Fibroblast of gingiva (primary cell): Measurements from ENCODE around the gene BCL11B.
A peak's percentile ranks its signal among the peaks of the same experiment; 100 is the strongest.

Experiments used
- DNase-seq: peaks from one replicate; pipeline ENCODE4 v3.0.0-alpha.2; 2011; ENCODE audit warnings: low read depth

BCL11B gene

DNA sequence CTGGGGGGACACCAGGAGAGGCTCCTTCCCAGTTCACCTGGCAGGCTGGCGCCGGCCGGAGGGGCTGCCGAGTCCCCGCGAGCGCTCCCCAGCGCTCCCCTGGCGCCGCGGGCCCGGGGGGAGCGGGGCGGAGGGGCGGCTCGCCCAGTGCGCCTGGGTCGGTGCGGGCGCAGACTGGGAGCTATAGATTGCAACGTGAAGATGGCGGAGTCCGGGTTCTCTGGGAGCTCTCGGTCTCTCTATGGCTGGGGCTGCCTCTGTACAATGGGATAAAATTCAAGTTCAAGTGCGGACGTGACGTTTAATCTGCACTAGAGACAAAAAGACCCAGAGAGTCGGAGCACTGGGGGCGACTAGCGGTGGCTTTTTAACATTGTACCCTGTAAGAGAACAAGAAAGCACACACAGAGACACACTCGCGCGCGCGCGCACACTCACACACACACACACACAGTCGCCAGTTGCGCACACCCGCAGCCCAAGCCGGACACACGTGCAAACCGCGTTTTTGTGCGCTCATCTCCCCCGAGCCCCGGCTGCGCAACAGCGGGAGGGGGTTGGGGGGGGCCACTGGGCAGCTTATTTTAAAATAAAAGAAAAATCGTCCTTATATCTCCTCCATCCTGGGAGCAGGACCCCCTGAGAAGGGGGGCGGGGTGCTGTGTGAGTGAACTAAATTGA lies at the start of gene BCL11B:
BCL11B (minus strand) TSS at position 247 of the 681 bp plus-strand sequence. CDS start 979 bp downstream, outside the sequence.
- peak; percentile 46 for DNase-seq

DNA sequence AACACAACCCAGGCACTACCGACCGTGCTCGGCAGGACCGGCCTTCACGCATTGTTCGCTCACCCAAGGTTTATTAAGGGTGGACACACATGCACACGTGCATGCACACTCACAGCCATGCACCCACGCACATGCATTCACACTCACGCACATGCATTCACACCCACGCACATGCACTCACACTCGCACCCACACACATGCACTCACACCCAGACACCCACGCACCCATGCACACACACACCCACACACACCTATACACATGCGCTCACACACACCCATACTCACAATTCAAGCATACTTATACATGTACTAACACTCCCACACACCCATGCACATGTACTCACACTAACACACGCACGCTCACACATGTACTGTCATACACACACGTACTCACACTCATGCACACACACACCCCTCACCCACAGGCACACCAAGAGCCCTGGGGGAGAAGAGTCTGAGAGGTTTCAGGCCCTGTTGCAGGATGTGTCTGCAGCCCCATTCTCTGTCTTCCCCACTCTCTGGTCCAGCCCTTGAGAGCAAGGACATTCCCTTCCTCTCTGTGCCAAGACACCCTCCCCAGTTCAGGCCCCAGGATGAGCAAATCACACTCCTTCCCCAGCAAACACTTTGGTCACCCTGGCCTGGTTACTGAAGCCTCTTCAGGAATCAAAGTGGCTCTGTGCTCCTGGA lies 49.4 kb upstream of the BCL11B start:
- DNase-seq, result no peak

DNA sequence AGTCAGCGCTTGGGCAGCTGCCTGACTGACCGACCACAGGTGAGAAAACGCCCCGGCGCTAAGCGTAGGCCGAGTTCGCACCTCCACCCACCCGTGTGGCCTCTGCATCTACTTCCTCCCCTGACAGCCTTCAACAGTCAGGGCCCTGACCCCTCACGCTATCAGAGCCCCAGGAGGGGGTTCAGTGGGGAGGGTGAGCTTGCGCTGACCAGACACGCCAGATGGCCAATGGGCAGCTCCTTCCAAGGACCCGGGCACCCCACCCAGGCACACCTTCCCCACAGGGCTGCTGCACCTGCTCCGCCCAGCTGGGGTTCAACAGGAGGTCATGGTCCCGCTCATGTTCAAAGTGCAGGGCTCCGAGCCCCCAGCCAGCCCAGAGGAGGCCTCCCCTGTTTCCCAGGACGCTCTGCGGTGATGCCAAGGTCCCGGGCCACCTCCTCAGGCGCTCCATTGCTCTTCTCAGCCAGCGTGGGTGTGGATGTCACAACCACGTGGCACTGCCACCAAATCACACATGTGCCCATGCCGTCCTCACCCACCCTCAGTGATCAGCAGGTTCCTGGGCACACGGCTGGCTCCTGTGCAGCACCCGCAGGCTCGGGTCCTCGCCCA lies 48.7 kb upstream of the BCL11B start:
- no peak for DNase-seq

DNA sequence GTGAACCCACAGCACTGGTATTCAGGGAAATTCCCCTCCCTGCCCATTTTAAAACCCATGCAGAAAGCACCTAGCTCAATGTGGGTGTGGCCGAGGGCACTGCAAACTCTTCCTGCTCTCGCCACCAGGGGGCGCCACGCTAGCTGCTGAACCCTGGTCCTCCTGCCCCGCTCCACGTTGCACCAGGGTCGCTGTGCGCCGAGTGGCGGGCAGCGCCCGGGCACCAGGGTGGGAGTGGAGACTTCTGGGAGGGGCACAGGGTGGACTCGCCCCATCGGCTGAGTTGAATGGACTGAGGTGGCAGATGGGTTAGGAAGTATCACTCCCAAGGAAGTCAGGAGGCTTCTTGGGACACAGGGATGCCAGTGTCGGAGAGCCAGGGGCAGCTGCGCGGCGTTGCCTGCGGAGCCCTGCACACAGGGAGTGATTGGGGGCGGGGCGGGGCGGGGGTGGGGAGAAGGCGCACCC lies 48.1 kb upstream of the BCL11B start:
- DNase-seq, result no peak

DNA sequence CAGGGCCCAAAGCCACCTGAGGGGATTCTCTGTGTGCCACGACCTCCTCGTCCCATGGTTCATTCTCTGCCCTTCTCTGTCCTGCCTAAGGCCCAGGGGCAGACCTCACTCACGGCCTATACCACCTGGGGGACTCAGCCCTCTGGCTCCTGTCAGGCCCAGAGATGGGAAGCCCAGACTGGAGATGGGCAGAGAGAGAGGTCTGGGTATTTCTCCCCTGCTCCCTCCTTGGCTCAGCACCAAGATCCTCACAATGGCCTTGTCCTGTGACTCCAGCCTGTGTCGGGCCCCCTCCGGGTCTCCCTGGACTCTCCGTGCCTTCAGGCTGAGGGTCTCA lies 46.9 kb upstream of the BCL11B start:
- no peak for DNase-seq

DNA sequence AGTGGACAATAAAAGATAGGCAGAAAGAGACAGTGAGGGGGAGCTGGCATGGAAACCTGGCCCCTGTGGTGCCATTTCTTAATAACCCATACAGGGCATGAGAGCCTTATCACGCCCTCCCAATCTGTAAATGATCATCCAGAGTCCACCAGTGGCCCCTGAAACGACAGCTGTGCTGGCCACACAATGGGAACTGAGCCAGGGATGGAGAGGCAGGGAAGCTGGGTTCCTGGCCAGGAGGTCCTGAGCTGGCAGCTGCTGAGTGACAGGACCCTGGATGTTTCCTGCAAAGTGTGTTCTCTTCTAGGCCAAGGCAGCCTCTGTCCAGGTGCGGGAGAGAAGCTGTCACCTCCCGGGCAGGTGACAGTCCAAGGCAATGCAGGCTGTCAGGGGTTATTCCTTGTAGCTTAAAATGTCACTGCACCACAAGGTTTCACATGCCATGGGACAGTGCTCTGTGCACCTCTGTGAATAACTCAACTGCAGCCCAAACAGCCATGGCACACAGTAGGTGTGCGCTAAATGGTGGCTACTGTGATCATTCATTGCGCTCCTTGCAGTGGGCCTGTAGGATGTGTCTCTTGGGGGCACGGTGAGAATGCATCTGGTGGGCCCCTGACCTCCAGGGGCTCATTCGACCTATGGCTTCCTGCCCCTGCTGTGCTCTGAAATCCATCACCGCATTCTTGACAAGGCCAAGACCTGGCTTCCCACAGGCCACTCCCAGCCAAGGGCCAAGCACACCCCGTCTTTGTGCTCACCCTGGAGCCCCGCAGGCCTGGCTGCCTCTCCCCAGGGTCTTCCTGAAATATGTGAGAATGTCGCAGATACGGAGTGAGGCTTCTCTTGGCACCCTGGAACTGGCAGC lies 46.3 kb upstream of the BCL11B start:
- no peak for DNase-seq

DNA sequence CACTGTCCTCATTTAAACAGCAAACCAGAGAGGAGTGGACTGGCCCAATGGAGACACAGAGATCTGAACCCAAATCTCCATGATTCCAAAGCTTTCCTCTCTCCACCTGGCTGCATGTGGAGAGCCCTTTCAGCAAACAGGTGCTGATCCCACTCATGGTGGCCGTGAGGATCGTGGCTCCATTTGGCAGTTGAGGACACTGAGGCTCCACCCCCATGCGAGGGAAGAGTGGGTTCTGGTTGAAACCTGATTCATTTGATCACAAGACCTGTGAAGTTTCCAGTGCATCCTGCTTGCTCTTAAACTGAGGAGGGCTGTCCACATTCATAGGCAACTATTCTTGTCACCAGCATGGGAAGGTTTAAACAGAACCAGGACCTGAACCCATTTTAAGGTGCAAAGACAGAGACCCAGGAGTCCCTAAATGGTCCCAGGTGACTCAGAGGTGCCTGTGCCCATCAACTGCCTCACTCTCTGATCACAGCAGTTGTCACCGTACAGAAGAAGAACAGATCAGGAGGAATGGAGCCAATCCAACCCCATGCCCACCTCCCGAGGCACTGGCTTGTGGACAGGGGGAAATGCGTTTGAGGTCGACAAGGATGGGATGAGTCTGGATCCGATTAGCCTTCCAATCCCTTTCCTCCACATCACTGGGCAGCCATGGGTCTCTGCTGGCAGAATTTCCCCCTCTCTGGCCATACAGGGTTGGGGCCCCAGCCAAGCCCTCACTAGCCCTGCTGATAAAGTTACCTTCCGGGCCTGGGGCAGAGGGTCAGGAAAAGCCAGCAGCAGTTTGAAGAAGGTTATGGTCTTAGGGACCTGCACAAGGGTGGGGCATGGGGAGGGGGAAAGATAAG lies 45.5 kb upstream of the BCL11B start:
- no peak for DNase-seq

DNA sequence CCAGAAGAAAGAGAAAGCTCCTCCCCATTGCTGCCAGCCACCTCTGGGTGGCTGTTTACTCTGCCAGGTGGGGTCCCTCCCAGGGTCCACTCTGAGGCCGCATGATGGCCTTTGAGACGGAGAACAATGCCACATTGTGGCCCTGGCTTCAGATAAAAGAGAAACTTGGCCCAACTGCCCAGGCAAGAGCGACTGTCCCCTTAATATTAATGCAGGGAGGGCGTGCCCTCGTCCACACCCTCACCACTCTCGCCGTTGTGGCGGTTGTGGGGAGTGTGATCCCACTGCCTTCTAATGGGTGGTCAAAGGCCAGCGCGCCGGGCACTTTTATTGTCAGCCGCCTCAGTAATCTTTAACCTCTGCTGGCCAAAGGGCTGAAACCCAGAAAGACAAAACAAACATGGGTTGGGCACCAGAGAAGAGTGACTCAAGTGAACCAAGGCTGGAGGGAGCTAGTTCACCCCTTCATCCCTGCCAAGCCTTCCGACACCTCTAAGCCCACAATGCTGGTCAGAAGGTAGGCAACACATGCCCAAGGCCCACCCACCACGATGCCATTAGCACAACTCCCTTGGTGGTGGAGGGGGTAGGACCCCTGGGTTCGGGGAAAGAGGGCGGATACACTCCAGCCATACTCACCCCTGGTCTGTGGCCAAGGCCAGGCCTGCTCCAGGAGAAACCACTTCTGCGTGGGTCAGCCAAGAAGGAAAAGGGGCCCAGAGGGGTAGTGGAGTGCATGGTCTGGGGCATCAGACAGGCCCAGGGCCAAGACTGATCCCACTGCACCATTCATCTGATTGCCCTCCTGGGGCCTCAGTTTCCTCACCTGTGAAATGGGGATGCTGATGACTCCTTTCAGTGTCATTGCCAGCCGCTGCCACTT lies 44.5 kb upstream of the BCL11B start:
- DNase-seq, result no peak

DNA sequence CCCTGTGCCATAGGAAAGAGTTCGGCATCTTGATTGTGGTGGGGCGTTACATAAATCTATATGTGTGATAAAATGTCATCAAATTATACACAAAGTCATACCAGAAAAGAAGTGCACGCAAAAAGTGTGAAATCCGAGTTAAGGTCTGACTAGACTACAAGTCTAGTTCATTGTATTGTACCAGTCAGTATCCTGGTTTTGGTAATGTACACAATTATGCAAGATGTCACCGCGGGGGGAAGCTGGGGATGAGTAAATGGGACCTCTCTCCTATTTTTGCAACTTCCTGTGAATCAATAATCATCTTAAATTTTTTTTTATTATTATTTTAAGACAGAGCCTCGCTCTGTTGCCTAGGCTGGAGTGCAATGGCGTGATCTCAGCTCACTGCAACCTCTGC lies 43.2 kb upstream of the BCL11B start:
- DNase-seq, result no peak

DNA sequence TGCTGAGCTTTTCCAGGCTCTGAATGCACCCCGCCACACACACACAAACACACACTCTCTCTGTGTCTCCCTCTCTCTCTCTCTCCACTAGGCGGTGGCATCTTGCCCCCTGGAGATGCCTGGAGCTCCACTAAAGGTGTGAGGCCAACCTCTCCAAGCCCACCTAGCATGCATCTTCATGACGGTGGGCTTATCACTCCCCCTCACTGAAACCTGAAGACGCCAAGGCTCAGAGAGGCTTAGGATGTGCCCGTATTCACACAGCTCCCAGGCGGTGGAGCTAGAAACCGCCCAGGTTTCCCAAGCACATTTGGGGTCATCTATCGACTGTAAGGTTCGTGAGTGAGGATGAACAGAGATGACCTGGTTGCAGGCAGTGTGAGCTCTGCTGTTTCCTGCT lies 42.6 kb upstream of the BCL11B start:
- DNase-seq, result no peak

DNA sequence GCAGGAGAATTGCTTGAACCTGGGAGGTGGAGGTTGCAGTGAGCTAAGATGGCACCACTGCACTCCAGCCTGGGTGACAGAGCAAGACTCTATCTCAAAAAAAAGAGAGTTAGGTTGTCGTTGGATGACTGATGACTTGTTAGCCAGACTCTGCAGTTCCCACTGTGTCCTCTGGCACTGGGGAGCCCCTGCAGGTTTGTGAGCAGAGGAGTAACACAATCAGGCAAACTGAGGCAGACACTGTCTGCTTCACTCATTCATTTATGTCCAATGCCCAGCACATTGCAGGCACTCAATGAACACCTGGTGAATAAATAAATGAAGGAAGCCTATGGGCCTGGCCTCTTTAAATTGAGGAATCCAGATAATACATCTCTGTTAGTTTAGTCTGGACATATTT lies 41.2 kb upstream of the BCL11B start:
- DNase-seq, result no peak

DNA sequence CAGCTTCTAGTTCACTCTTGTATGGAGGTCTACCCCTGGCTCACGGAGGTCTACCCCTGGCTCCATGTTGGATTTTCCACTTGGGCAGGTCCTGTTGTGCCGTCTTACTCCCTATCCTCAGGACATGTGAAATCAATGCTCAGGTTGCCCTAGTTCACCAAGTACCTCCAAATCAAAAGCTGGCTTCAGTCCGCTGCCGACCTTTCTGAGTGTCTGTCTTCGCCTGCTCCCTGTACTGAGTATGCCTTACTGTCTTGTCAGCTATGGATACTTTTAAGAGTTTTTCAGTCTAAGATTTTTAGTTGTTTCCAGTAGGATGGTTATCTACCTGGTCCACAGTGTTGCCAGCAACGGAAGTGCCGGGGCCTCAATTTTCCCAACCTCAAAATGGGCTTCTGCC lies 40.1 kb upstream of the BCL11B start:
- no peak for DNase-seq

DNA sequence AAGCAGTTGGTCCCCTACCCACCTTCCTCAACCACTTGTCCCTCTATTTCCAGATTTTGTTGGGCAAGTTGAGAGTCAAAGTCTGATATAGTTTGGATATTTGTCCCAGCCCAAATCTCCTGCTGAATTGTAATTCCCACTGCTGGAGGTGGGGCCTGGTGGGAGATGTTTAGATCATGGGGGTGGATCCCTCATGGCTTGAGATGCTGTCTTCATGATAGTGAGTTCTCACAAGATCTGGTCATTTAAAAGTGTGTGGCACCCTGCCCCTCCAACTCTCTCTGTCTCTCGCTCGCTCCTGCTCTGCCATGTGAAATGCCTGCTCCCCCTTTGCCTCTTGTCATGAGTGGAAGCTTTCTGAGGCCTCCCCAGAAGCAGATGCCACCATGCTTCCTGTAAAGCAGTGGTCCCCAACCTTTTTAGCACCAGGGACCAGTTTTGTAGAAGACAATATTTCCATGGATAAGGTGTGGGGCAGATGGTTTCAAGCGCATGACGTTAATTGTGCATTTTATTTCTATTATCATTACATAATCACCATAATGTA lies 37.3 kb upstream of the BCL11B start:
- DNase-seq, result no peak

DNA sequence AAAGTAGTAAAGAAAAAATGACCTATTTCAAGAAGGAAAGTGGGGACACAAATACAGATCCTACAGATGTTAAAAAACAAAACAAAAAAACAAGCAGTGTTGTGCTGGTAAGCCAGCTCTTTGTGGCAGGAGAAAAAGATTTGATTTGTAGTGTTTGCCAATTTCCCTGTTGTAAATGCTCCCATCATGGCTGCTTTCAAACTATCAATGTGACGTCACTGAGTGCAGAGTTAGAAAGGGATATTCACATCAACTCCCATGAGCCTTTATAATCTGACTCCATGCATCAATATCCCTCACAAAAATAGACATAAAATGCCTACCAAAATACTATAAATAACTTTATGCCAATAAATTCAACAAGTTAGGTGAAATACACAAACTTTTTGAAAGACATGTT lies 32.2 kb upstream of the BCL11B start:
- no peak for DNase-seq

DNA sequence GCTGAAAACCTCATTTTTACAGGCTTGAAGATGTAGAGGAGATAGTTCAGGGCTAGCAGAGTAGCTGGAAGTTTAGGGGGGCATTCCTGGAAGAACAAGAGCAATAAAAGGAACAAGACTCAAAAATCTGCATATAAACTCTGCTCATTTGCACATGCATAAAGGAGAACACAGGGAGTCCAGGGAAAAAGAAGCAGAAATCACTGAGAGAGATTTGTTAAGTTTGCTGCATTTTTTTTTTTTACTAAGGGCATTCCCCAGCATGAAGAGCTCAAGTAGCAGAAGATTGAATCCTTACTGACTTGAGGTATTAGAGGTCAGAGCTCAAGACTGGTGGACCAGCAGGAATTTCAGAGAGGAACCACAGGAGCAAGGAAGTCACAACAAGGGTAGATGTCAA lies 28.2 kb upstream of the BCL11B start:
- DNase-seq, result no peak

DNA sequence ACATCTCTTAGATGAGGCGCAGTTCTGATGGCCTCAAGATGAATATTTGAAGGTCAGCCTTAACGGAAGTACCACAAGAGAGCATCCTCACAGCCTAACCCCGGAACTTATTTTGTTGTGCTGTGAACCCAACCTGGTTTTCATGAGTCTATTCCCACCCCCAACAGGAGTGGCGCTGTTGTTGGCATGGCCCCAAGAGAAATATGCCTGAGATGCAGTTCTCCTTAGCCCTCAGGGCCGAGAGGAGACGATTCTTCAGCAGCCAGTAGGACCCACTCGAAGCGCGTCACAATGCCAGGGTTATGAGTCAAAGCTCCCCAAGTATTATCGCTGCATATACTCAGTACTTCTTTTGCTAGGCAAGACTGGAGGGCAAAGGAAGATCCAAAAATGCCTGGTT lies 24.5 kb upstream of the BCL11B start:
- DNase-seq, result no peak

DNA sequence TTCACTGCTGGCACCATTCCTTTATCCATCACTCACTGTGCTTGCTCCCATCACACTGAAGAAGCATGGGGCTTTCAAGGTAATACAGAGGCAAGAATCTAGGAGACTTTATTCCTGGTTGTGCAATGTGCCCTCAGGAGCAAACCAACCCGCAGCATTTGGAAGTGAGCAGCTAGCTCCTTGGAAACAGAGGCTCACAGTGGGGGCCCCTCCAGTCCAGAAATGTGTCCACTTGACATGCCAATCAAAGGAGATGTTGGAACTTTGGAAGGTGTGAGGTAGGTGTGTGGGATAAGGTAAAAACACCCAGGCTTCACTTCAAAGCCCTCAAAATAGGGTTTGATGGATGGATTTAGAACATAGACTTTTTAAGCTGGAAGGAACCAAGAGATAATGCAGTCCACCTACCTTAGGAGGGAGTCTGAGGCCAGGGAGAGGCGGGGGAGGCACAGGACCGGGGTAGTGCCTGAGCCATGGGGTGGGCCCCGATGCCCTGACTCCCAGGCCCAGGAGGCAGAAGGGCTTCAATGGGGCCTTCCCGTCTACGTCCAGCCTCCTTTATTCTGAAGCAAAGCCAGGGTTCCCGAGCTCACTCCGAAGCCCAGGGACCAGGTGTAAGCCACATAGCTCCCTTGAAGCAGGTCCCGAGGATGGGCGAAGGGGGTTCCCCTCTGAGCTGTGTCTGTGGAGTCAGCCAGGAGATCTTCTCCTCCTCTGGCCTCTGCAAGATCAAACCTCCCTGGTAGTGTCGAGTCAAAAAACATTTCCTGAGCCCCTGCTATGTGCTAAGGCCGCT lies 17.6 kb upstream of the BCL11B start:
- no peak for DNase-seq

DNA sequence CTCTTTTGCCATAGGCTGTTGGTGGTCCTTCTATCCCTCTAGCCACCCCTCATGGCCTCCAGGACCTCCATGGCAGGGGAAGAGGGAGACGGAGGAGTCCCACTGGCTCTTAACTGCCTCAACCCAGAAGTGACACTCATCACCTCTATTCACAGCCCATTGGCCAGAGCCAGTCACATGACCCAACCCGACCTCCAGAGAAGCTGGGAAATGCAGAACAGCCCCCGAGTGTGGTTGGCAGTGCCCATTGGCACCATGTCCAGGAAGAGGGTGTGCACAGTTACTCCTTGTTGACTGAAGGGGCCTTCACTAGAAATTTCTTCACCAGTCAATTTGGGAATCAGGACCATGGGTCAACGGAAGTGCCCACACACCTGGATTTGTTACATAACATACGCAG lies 17.0 kb upstream of the BCL11B start:
- no peak for DNase-seq

DNA sequence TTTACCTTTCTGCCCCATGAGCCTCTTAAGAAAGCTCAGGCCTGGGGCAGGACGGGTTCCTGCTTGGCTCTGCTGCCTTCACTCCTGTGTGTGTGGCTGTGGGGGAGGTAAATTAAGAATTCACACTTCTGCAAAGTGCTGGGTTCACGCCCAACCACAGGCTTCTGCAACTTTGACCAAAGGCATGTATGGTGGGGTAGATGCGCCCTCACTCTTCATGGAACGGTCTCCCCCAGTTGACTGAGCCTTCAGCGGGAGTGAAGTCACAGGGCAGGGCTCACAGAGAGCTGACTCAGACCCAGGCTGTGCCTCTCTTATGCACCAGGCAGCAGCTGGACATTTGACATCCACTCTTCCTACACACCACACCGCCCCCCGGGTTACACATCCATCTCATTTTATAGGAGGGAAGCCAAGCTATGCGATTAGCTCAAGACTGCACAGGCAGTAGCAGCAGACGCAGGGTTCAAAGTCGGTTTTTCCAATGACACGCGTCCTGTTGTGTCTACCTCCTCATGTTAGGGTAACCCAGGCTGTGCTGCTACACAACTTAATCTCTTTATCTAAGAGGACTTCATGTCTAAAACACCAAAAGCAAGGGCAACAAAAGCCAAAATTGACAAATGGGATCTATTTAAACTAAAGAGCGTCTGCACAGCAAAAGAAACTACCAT lies 15.4 kb upstream of the BCL11B start:
- no peak for DNase-seq
